ENCODE data around the gene SDK2. TPM values are rescaled to one million over a fixed set of nuclear protein-coding genes. Genes with fewer than 3 reads are reported as not detected.

Gene SDK2
- total RNA-seq, 1 experiment from 2014 or later: 0.14 TPM

DNA sequence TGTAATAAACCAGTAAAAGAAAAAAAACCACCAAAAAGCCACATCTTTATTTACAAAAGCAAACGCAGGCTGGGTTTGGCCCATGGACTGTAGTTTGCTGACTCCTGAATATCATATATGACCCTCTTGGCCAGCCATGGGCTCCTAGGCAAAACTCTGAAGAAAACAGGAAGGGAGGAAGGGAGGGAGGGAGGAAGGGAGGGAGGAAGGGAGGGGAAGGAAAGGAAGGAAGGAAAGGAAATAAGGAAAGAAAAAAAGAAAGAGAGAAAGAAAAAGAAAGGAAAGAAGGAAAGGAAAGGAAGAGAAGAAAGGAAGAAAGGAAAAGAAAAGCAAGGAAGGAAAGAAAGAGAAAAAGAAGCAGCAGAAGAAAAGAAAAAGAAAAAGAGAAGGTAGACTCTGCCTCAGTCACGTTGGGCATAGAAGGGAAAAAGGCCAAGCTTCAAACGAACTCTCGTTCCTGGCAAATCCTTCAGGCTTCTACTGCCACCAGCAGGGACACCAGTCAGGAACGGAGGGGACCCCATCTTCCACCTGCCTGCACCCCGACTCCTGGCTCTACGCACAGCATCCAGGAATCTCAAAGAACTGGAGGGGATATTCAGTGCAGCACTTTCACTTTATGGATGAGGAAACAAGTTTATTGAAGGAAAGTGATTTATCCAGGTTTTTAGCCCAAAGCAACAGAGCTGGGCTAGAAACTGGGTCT lies 354.5 kb downstream of the SDK2 start:
- DNase-seq (ENCODE audit: low read depth): no peak
- in situ Hi-C loops (cut with HindIII; ENCODE audit: low pct_unique_long_range_greater_than_20kb, low sequenced_read_pairs): no loop called here

DNA sequence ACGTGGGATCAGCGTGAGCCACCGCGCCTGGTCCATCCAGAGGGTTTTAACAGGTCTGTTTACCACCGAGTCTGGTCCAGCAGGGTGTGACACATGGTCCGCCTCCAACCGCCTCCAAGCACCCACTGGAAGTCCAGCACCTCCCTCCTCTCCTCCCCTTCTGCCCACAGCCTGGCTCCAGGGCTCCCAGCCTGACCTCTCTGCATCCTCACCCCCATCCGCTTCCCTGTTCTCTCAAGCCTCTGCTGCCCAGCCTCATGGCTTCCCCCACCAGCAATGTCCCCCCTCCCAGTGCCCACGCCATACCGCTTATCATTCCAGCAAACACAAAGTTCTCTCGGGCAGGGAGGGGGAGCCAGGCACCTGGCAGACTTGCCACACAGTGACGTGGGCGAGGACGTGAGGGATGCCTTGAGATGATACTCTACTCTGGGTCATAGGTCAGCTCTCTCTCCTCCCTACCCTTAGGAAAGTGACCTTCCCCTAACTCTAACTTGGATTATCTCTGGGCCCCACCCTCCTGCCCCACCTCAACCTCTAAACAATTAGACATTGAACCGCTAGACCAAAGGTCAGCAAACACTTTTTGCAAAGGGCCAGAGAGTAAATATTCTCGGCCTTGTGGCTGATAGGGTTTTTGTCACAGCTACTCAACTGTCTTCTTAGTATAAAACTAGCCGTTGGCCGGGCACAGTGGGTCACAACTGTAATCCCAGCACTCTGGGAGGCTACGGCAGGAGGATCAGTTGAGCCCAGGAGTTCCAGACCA lies 355.5 kb downstream of the SDK2 start:
- DNase-seq (ENCODE audit: low read depth): peak; percentile 61

GRCh38 chr17:73286863-73287296 lies 357.4 kb downstream of the SDK2 start:
- in situ Hi-C loops (cut with HindIII; ENCODE audit: low pct_unique_long_range_greater_than_20kb, low sequenced_read_pairs): no loop called here
- no peak for DNase-seq (ENCODE audit: low read depth)

More for the DNA sequence above, 355.5 kb downstream of the SDK2 start:
- in situ Hi-C loops (cut with HindIII; ENCODE audit: low pct_unique_long_range_greater_than_20kb, low sequenced_read_pairs): no loop called here

GRCh38 chr17:73285916-73286862 lies 358.1 kb downstream of the SDK2 start:
- no peak for DNase-seq (ENCODE audit: low read depth)
- in situ Hi-C loops (cut with HindIII; ENCODE audit: low pct_unique_long_range_greater_than_20kb, low sequenced_read_pairs): no loop called here

DNA sequence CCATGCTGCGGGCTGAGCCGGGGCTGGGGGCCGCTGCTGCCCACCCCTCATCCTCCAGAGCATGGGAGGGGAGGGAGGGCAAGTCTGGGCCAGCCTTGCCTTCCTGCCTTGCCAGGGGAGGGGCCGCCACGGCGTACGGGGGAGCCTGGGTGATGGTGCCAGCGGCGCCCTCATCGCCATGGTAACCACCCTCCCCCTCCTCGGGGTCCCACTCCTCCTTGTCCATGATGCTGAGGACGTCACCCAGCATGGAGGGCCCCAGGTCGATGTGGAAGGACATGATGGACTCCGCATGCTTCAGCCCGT lies 358.7 kb downstream of the SDK2 start:
- DNase-seq (ENCODE audit: low read depth): no peak
- in situ Hi-C loops (cut with HindIII; ENCODE audit: low pct_unique_long_range_greater_than_20kb, low sequenced_read_pairs): no loop called here

DNA sequence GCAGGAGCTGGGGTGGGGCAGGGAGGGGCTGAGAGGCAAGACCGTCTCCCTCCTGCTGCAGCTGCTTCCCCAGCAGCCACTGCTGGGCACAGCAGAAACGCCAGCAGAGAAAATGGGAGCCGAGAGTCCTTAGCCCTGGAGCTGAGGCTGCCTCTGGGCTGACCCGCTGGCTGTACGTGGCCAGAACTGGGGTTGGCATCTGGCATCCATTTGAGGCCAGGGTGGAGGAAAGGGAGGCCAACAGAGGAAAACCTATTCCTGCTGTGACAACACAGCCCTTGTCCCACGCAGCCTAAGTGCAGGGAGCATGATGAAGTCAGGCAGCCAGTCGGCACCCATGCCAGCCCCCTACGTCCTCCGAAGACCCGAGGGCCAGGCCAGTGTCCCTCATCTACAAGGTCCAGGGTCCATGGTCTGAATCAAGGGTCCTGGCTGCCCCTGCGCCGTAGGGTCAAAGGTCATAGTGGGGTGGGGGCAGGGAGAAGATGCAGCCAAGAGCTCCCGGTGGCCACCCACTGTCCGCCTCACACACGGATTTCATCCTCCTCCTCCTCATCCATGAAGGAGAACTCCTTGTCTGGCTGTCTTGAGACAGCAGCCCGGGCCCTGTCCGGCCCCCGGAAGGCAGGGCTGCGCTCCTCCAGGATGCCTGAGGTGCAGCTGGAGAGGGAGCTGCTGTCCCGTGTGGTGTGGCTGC lies 359.2 kb downstream of the SDK2 start:
- DNase-seq (ENCODE audit: low read depth): no peak
- in situ Hi-C loops (cut with HindIII; ENCODE audit: low pct_unique_long_range_greater_than_20kb, low sequenced_read_pairs): no loop called here

All from Caki2 (cell line).